NT2/D1 (cell line): Measurements from ENCODE around the gene PLCH2.

ENCODE experiments used
- YY1 ChIP-seq: IDR thresholded peaks from 2 replicates; pipeline ENCODE4 v1.6.1; 2011; ENCODE audit not compliant: insufficient read length, insufficient read depth
- ZNF274 ChIP-seq: IDR thresholded peaks from 2 replicates; pipeline ENCODE4 v1.6.1; 2011; ENCODE audit warnings: mild to moderate bottlenecking, low read depth, low read length

- no peak for TF ChIP-seq ZNF274
- TF ChIP-seq YY1, result no peak
Observed at GRCh38 chr1:2428490-2428889, 47.6 kb upstream of the PLCH2 start.
